Stimulated activated memory B cell treated with anti-CD40 and anti-IgM and Interleukin-4, amounts not matched to agents 10 μg/mL and 1 μg/mL and 100 μg/mL, for 72 hours (primary cell): ENCODE data around the gene ZBBX.
A peak's percentile ranks its signal among the peaks of the same experiment; 100 is the strongest.

Source experiments
- ATAC-seq: fragments of 150-1000 bp; cut with Tn5 transposase; 2 replicates; pipeline ENCODE4 v1.10.0; 2021
- H3K27ac Mint-ChIP-seq: one replicate; pipeline ENCODE4 v1.8.0; 2022; ENCODE audit warnings: mild to moderate bottlenecking, mixed read lengths
- H3K27me3 Mint-ChIP-seq: one replicate; pipeline ENCODE4 v1.8.0; 2022; ENCODE audit warnings: mixed read lengths
- H3K36me3 Mint-ChIP-seq: one replicate; pipeline ENCODE4 v1.8.0; 2022; ENCODE audit warnings: mixed read lengths
- H3K4me1 Mint-ChIP-seq: one replicate; pipeline ENCODE4 v1.8.0; 2022; ENCODE audit warnings: mixed read lengths
- H3K4me3 Mint-ChIP-seq: one replicate; pipeline ENCODE4 v1.8.0; 2022; ENCODE audit warnings: mild to moderate bottlenecking, moderate library complexity, mixed read lengths
- H3K9me3 Mint-ChIP-seq: one replicate; pipeline ENCODE4 v1.8.0; 2022; ENCODE audit warnings: mixed read lengths

The ZBBX gene

GRCh38 chr3:167251678-167252077 is 128.4 kb downstream of the ZBBX start:
- no peaks in the 10 kb centered on the region for H3K36me3 Mint-ChIP-seq
- H3K9me3 Mint-ChIP-seq: peaks cover 5% of the 10 kb centered on the region
- no peaks in the 10 kb centered on the region for H3K27me3 Mint-ChIP-seq
- no peak for ATAC-seq
- no peak overlapping the region for H3K27ac Mint-ChIP-seq
- H3K4me1 Mint-ChIP-seq: no peaks in the 10 kb centered on the region
- H3K4me3 Mint-ChIP-seq: no peak overlapping the region

- H3K27ac Mint-ChIP-seq: no peak overlapping the region
- H3K4me1 Mint-ChIP-seq: no peaks in the 10 kb centered on the region
- ATAC-seq: no peak
- no peaks in the 10 kb centered on the region for H3K27me3 Mint-ChIP-seq
- peaks cover 7% of the 10 kb centered on the region for H3K9me3 Mint-ChIP-seq
- H3K4me3 Mint-ChIP-seq: no peak overlapping the region
- H3K36me3 Mint-ChIP-seq: no peaks in the 10 kb centered on the region
Measured at GRCh38 chr3:167246252-167246651, 133.8 kb downstream of the ZBBX start.

GRCh38 chr3:167241048-167241845 is 138.8 kb downstream of the ZBBX start:
- H3K9me3 Mint-ChIP-seq: peaks cover 7% of the 10 kb centered on the region
- no peak overlapping the region for H3K4me3 Mint-ChIP-seq
- H3K4me1 Mint-ChIP-seq: no peaks in the 10 kb centered on the region
- no peaks in the 10 kb centered on the region for H3K27me3 Mint-ChIP-seq
- no peak overlapping the region for H3K27ac Mint-ChIP-seq
- H3K36me3 Mint-ChIP-seq: no peaks in the 10 kb centered on the region
- ATAC-seq: no peak

- no peak overlapping the region for H3K4me3 Mint-ChIP-seq
- H3K27ac Mint-ChIP-seq: no peak overlapping the region
- H3K9me3 Mint-ChIP-seq: peaks cover 4% of the 10 kb centered on the region
- no peaks in the 10 kb centered on the region for H3K36me3 Mint-ChIP-seq
- ATAC-seq: no peak
- no peaks in the 10 kb centered on the region for H3K4me1 Mint-ChIP-seq
- H3K27me3 Mint-ChIP-seq: no peaks in the 10 kb centered on the region
Measured at GRCh38 chr3:167228135-167228534, 152.0 kb downstream of the ZBBX start.

GRCh38 chr3:167225821-167226220 is 154.3 kb downstream of the ZBBX start:
- no peaks in the 10 kb centered on the region for H3K27me3 Mint-ChIP-seq
- no peaks in the 10 kb centered on the region for H3K4me1 Mint-ChIP-seq

GRCh38 chr3:167209011-167209410 is 171.1 kb downstream of the ZBBX start:
- Mint-ChIP-seq H3K4me1 (no peaks in the 10 kb centered on the region), H3K27ac (no peak overlapping the region), H3K9me3 (peaks cover 3% of the 10 kb centered on the region), H3K4me3 (no peak overlapping the region), H3K36me3 (no peaks in the 10 kb centered on the region), H3K27me3 (no peaks in the 10 kb centered on the region)
- ATAC-seq: peak; percentile 36

More at GRCh38 chr3:167225821-167226220, 154.3 kb downstream of the ZBBX start:
- Mint-ChIP-seq H3K4me3 (no peak overlapping the region), H3K27ac (no peak overlapping the region), H3K36me3 (no peaks in the 10 kb centered on the region), H3K9me3 (peaks cover 17% of the 10 kb centered on the region)
- no peak for ATAC-seq

- ATAC-seq: no peak
- H3K27ac Mint-ChIP-seq: no peak overlapping the region
- H3K4me1 Mint-ChIP-seq: no peaks in the 10 kb centered on the region
- H3K9me3 Mint-ChIP-seq: peaks cover 3% of the 10 kb centered on the region
- H3K4me3 Mint-ChIP-seq: no peak overlapping the region
- H3K27me3 Mint-ChIP-seq: no peaks in the 10 kb centered on the region
- H3K36me3 Mint-ChIP-seq: no peaks in the 10 kb centered on the region
Measured at GRCh38 chr3:167203062-167203461, 177.0 kb downstream of the ZBBX start.

GRCh38 chr3:167198949-167199600 is 181.0 kb downstream of the ZBBX start:
- Mint-ChIP-seq H3K9me3 (no peaks in the 10 kb centered on the region), H3K27me3 (no peaks in the 10 kb centered on the region), H3K4me3 (no peak overlapping the region), H3K27ac (no peak overlapping the region), H3K4me1 (no peaks in the 10 kb centered on the region), H3K36me3 (no peaks in the 10 kb centered on the region)
- no peak for ATAC-seq
